NOMO-1 treated with DMSO at 0.1 percent for 48 hours (cell line): Measurements from ENCODE around the gene SCIMP.
A peak's percentile ranks its signal among the peaks of the same experiment; 100 is the strongest.
"Not testable (repeated sequence)": the region's sequence is repeated elsewhere in the genome, so short reads cannot be mapped to it uniquely, and the experiment has no call there.

Source experiments
- DNase-seq: peaks from one replicate; lab custom pipeline; 2025; ENCODE audit not compliant: unreplicated experiment; lab: John Stamatoyannopoulos, UW

Gene SCIMP

DNA sequence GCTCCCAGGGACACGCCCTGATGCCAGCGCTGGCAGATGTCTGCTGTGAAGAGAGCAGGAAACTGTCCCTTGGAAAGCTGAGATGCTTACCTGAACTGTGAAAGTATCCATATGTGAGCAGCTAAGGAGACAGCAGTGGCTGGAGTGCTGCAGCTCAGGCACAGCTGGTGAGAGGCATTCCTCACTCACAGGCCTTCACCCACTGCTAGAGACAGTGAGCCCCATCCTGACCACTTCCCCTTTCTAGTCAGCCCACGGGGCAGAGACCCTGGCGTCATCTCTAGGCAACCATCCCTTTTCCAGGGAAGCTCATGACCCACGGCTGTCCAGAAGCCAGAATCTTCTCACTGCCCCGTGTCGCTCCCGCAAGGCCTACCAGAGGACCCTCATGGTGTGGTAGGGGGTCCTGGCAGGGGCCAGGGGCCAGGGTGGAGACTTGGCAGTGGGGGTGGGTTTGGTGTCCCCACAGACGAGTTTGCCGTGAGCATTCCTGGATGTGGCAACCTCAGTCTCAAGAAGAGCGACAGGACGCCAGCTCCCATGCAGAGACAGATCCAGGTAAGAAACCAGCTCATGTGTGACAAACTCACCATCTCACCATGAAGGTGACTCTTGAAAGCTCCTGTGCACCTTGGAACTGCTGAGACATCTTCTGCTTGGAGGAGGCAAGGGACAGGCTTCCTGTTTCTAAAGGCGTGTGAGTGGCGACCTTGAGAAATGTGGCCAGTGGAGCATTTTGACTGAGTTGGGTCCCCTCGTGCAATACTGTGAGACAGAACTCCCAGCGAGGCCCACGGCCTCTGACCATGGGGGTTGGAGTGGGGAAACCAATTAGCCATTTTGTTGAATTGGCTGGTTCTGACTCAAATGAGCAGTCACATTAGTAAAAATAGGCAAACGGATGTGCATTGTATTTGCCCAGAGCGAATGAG lies at the start of gene SCIMP:
TSS of gene SCIMP (minus strand) at position 216 of the 932 bp plus-strand sequence. CDS start at position 111, 105 bp downstream.
- DNase-seq = peak; percentile 88

DNA sequence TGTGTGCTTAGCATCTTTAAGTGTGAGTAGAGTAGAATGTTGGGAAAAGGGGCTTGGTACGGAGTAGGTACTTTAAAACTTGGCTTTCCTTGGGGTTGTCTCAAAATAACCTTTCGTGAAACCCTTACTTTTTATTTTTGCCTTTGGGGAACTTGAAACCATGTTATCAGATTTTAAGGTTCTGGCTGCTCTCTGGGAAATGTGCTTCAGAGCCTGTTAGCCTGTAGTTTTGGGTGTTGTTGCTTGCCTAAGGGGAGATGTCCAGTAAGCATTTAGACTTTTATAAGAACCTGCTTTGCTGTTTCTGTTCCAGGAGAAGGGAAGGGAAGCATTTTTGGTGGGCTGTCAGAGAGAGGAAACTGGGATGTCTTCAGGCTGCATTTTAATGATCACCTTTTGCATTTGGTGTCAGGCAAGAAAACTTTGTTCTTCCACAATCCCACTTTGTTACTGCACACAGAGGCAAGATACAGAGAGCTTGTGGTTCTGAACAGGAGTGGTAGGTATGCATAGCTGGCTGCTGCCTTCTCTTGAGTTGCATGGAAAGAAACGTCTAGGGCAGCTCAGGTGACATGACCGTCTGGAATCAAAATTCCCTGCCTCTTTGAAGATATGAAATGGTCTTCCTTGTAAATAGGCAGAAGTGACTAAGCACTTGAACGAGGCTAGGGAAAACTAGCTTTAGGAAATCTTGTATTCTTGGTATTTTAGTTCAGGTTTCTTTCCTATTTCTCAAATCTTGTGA lies 49.1 kb upstream of the SCIMP start:
- peak; percentile 8 for DNase-seq

DNA sequence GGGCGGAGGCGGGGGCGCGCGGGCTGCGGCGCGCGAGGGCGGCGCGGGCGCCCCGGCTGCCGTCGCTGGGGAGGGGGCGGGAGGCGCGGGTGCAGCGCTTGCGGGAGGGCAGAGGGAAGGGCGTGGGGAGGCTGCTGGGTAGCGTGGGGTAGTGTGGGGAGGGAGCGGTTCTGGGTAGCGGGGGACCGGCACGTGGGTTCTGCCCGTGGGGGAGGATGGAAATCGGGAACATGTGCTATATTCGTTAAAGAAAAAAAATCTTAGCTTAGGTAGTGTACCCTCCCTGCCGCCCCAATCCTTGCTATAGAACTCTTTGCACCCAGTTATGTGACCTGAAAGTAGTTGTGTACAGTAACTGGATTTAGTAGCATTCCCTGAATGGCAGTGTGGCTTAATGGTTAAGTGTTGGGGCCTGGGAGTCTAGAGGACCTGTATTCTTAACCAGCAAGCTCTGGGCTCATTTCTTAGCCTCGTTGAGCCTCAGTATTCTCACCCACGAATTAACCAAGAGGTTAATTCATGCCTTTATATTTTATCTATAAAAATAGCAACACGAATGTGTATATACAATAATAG lies 48.1 kb upstream of the SCIMP start:
- DNase-seq = no peak

DNA sequence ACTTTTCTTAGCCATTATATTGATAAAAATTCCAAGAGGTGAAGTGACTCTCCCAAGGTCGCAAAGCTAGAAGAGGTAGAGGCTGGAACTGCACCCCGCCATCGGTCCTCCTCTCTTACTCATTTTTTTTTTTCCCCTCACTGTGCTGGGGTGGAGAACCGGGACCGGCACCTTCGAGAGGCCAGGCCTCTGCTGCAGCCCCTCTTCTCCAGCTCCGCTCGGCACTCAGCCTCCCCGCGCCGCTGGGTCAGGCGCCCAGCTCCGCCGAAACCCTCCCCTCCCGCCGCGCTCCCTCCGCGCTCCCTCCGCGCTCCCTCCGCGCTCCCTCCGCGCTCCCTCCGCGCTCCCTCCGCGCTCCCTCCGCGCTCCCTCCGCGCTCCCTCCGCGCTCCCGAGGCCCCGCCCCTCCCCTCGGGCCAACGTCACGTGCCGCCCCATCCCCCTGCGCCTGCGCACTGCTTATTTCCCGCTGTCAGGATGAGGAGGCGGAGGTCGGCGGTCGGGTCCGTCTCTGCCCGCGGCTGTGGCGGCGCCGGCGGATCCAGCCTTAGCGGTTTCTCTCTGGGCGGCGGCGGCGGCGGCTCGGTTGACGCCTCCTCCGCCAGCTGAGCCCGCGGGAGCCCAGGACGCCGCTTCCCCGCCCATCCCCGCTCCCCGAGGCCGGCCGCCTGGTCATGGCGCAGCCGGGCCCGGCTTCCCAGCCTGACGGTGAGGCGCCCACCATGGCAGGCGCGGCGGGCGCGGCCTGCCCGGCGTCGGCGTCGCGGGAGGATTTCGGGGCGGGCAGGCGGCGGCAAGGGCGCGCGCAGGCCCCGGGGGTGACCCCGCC lies 47.4 kb upstream of the SCIMP start, which contains the start of gene RABEP1:
TSS of gene RABEP1 (plus strand) at position 471 of the 828 bp plus-strand sequence. CDS start at position 674, 203 bp downstream.
- peak; percentile 70 for DNase-seq

DNA sequence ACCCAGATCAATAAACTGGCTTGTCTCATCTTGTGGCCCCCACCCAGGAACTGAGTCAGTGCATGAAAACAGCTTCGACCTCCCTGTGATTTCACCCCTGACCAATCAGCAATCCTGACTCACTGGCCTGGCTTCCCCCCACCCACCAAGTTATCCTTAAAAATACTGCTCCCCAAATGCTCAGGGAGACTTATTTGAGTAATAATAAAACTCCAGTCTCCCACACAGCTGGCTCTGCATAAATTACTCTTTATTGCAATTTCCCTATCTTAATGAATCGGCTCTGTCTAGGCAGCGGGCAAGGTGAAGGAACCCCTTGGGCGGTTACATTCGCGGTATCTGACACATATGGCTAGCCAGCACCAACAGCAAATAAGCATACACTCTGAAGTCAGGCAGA lies 37.7 kb upstream of the SCIMP start:
- no peak for DNase-seq

DNA sequence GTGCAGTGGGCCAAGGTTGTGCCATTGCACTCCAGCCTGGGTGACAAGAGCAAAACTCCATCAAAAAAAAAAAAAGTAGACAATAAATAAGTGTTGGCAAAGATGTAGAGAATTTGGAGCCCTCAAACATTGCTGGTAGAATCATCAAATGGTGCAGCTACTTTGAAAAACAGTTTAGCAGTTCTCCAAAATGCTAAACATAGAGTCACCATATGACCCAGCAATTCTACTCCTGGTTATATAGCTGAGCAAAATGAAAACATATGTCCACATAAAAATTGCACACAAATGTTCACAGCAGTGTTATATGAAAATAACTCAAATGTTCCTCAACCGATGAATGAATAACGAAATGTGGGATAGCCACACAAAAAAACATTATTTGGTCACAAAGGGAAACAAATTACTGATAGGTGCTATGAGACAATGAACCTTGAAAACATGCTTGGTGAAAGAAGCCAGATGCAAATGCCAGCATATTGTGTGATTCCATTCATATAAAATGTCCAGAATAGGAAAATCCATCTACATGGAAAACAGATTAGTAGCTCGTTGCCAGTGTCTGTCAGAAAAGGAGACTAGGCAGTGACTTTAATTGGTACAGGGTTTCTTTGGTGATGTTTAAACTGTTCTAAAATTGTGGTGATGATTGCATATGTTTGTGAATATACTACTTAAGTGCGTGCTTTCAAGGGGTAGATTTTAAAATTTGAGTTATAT lies 34.7 kb upstream of the SCIMP start:
- DNase-seq = no peak

DNA sequence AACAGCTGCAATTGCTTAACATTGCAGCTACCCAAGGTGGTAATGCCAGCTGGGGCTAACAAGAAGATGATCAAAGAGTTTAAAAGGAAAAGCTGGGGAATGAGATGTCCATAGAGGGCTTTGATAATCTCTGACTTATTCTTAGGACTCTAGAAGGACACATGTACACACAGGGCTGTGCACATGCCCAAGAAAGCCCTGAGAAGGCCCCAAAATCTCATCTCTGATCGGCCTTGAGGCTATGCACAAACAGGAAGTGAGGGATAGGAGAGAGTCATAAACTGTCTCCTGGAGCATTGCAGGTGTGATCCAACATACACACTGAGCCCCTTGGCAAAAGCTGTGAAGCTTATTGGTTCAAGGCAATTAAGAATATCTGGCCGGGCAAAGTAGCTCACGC lies 30.2 kb upstream of the SCIMP start:
- DNase-seq = no peak

DNA sequence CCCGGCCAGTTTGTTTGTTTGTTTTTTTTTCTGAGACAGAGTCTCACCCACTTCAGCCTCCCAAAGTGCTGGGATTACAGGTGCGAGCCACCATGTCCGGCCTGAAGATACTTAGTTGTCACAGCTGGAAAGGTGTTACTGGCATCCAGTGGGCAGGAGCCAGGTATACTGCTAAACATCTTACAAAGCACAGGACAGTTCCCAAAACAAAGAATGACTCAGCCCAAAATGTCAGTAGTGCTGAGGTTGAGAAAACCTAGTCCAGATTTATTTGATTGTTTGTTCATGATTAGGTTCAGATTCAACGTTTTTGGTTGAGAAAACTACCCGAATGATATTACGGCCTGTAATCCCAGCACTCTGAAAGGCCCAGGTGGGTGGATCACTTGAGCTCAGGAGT lies 28.8 kb upstream of the SCIMP start:
- no peak for DNase-seq

DNA sequence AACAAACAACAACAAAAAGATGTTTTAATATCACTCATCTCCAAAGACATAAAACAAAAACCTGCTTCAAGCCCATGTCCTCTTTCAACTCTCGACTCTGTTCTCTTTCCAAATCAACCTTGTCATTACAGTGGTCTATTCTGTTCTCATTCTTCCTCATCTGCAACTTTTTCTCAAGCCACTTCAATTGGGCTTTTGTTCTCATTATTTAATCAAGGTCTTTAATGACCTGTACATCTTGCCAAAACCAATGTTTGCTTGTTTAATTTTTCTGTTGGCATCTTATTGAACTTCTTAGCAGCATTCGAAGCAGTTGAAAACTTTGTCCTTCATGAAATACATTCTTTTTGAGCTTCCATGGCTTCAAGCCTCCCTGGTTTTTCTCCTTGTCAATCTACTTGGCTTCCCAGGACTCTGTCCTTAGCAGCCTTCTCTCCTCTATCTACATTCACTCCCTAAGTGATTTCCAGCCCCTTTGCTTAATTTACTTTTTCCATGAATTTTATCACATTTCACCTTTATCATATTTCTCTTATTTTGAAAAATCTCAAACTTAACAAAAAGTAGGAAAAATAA lies 27.8 kb upstream of the SCIMP start:
- DNase-seq = no peak

DNA sequence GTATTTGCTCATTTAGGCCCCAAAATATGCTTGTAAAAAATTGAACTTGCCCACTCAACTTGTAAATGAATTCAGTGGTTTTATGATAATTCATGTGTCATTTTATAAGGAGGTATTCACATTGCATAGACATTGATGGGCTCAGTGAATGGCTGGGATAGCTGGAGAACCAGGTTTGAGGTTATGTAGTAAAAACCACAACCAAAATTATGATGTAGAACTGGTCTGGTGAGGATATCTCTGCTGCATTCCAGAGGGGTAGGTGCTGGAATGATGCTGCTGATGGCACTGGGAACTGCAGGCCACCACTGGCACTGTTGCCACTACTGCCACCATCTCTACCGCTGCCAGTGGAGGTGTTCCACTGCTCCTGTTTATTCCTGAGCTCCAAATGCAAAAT lies 25.9 kb upstream of the SCIMP start:
- DNase-seq = no peak

DNA sequence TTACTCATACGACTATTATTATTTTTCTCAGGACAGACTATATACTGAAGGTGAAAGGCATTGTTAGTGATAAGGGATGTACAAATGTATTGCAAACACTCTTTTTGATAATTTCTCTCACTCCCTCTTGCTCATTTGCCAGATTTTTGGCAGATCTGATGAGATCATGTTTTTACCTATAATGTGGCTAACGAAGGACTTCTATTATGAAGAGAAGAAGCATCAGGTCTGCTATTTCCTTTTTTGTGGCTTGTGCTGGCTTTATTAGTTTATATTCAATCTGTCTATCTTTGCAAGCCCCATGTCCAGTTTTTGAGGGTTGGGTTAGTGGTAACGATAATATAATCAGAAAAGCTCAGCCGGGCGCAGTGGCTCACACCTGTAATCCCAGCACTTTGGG lies 22.5 kb upstream of the SCIMP start:
- DNase-seq = no peak

DNA sequence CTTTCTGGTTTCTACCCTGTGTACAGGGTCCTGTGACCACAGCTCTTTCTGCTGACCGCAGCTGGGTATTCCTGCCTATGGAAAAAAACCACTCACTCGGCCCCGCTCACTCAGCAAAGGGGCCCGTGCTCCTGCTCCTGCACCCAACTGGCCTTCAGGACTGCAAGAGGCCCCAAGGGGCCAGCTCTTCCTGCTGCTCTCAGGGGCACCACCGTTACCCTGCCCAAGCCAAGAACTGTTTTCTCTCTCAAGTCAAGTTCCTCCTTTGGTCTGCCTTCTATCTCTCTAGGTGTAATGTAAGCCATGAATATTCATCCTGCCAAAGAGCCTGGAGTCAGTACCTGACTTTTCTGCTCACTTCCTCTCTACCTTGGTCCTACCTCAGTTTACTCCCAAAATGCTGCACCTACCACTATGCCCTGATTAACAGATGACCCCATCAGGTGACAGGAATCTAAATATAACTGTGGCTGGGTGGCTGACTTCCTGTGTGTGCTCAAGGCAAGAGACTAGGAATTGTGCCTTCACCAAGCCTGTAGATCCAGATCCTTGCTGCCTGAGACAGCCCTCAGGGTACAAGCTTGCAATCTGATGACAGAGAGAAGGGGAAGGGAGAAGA lies 20.4 kb upstream of the SCIMP start:
- peak; percentile 55 for DNase-seq

DNA sequence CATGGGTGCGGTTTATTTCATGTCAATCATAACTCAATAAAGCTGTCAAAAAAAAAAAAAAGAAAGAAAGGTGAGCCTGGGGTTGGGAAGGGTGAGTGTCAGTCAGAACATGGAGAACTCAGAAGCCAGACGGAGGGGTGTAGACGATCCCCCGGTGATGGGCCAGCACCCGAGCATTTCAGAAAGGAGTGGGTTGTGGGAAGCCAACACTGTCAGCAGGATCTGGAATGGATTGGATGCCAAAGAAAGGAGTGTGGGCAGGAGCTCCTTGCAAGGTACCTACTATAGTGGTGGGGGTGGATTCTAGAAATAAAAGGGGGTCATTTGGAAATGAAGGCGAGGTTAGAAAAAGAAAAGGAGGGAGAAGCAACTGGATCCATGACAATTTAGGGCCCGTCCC lies 19.8 kb upstream of the SCIMP start:
- DNase-seq = no peak

DNA sequence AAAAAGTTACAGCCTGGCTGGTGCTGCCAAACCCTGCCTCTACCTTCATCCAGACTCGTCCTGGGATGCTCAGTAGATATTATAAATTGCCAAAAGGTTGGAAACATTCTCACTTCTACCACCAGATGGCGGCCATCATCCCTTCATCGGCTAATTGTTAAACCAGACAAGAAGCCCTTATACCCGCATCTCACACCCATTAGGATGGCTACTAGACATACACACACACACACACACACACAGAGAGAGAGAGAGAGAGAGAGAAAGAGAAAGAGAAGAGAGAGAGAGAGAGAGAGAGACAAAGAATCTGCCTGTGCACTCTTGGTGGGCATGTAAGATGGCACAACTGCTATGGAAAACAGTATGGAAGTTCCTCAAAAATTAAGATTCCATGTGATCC lies 15.0 kb upstream of the SCIMP start:
- DNase-seq = peak; percentile 59

DNA sequence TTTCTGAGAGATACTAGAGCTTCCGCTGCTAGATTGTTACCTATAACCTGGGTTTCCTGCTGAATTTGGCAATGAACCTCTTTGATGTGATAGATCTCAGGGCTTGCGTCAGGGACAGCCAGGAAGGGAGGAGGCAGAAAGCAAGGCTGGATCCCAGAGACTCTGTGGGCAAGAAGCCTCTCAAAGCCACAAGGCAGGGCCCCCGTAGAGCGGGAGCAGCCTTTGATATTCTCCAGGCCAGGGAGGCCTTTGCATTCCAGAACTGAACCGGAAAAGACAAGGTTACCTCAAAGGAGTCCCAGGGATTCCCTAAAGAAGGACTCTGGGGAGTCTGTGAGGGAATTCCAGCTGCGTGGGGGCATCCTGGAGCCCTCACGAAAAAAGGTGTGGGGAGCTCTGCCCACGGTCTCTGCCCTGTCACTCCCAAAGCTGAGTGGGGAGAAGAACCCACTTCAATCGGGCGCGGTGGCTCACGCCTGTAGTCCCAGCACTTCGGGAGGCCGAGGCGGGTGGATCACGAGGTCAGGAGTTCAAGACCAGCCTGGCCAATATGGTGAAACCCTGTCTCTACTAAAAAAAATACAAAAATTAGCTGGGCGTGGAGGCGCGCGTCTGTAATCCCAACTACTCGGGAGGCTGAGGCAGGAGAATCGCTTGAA lies 14.3 kb upstream of the SCIMP start:
- DNase-seq = no peak

DNA sequence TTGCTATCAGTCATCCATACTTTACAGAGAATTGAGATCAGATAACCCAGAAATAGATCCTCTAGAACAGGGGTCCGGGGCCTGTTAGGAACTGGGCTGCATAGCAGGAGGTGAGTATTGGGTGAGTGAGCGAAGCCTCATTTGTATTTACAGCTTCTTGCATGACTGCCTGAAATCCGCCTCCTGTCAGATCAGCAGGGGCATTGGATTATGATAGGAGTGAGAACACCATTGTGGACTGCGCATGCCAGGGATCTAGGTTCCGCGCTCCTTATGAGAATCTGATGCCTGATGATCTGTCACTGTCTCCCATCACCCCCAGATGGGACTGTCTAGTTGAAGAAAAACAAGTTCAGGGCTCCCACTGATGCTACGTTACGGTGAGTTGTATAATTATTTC lies 13.0 kb upstream of the SCIMP start:
- no peak for DNase-seq

DNA sequence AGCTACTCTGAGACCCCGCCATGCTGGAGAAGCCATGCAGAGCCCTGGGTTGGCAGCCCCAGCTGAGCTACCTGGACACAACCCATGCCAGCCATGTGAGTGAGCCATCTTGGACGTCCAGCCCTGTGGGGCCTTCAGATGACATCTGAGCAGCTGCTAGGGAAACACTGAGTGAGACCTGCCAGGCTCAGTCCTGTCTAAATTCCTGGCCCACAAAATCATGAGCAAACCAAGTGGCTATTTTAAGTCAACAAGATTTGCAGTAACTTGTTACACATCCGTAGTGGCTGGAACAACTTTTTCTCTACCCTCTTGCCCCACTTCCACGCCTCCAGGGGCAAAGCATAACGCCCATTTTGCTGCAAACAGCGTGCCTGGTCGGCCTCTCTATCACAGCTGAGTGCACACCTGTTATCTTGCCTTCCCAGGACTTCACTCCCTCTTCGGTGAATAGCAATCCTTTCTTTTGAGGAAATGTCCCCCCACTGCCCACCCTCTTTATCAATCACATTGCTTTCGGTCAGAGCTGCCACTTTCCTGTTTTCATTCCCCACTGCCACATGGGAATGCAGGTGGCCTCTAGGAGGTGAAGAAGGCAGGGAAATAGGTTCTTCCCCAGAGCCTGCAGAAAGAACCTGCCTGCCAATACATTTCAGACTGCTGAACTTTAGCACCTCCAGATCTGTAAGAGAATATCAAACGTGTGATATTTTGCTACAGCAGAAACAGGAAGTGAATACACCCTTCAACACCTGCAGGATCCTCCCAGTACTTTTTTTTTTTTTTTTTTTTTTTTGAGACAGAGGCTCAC lies 7.4 kb upstream of the SCIMP start:
- no peak for DNase-seq

DNA sequence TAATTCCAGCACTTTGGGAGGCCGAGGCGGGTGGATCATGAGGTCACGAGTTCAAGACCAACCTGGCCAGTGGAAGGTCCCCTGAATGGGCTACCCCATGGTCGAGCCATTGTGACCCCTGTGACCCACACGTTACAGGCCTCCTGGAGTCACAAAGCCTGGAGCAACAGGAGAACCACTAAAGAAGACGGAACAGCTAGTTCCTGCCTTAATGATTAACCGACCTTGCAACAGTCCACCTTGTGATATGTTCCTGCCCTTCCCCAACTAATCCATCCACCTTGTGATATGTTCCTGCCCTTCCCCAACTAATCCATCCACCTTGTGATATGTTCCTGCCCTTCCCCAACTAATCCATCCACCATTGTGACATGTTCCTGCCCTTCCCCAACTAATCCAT lies 5.1 kb upstream of the SCIMP start:
- DNase-seq = not testable (repeated sequence)
